Inferior parietal cortex (tissue), 1 donor: ENCODE results near the gene TPTE2.
"Not testable (repeated sequence)": the region's sequence is repeated elsewhere in the genome, so short reads cannot be mapped to it uniquely, and the experiment has no call there.

Experiments
- DNase-seq: peaks from one replicate; pipeline ENCODE4 v3.0.0-alpha.2; 2016; ENCODE audit errors: extremely low spot score

The TPTE2 gene

GRCh38 chr13:19567820-19568534 lies 6.6 kb upstream of the TPTE2 start:
- DNase-seq: no peak

DNA sequence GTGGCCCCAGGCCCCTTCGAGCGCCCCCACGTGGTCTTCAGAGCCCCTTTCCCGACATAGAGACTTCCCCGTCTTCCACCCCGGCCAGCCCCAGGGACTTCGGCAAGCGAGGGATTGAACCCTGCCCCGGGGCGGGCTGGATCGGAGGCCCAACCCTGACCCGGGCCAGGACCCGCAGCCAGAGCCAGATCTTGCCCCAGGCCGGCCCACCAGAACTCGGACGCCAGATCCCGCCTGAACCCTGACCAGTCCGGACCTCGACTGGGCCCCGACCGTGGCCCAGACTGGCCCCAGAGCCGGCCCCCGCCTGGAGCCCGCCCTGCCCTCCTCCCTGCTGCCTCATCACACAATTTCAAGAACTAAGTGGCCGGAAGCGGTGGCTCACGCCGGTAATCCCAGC lies 253 bp upstream of the TPTE2 start:
- DNase-seq: no peak

DNA sequence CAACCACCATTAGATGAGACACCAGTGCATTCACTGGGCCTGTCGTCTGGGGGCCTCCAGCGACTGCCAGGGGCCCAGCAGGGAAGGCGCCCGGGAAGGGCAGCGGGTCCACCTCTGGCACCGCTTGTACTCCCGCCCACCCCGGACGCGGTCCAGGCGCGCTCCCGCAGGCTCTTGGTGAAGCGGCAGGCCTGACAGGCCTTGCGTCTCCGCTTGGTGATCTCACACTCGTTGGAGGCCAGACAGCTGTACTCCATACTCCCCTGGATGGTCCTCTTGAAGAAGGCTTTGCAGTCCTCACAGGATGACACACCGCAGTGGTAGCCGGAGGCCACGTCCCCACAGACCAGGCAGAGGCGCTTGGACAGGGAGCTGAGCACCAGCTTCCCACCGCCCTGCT lies 660 bp downstream of the TPTE2 start:
- DNase-seq: not testable (repeated sequence)

- DNase-seq: not testable (repeated sequence)
These were observed 1.6 kb downstream of the TPTE2 start for GRCh38 chr13:19559739-19560138.

DNA sequence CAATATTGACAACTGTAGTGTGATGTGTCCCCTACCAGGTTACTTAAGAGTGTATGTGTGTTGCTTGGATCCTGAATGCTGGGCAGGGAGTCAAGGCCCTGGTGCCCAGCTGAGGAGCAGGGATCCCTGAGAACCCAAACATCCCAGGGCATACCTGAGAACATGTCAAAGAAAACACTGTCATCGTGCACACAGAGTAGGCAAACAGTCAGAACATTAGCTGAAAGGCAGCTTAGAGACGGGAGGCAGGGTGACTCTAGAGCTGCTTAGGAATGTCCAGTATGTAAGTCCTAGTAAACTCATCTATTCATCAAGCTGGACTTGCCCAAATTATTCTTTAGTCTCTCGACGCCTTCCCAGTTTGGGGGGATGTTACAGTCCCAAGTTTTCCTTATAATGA lies 4.0 kb downstream of the TPTE2 start:
- DNase-seq: not testable (repeated sequence)

- DNase-seq: not testable (repeated sequence)
These were observed 12.1 kb downstream of the TPTE2 start for GRCh38 chr13:19549245-19549644.

DNA sequence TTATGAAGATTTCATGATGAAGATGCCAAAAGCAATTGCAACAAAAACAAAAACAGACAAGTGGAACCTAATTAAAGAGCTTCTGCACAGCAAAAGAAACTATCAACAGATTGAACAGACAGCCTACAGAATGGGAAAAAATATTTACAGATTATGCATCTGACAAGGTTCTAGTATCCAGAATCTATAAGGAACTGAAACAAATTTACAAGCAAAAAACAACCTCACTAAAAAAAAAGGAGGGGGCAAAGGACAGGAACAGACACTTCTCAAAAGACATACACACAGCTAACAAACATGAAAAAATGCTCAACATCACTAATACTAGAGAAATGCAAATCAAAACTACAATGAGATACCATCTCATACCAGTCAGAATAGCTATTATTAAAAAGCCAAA lies 35.7 kb downstream of the TPTE2 start:
- not testable (repeated sequence) for DNase-seq

- DNase-seq: no peak
These were observed 42.3 kb downstream of the TPTE2 start for GRCh38 chr13:19519049-19519448.

GRCh38 chr13:19507623-19508022 lies 53.7 kb downstream of the TPTE2 start:
- not testable (repeated sequence) for DNase-seq

DNA sequence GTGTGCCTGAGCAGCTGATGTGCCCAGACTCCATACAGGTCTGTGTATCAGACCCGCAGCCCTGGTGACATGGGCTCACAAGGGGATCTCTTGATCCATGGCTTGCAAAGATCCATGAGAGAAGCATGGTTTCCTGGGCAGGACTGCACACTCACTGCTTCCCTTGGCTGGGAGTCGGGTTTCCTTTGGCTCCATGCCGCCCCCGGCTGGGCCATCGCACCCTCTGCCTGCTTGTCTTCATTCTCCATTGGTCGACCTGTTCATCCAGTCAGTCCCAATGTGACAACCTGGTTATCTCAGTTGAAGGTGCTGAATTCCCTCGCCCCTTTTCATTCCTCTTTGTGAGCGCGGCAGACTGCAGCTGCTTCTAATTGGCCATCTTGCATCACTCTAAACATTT lies 101.2 kb downstream of the TPTE2 start:
- DNase-seq: not testable (repeated sequence)

GRCh38 chr13:19439056-19439686 lies 122.2 kb downstream of the TPTE2 start:
- peak; percentile 4 for DNase-seq

DNA sequence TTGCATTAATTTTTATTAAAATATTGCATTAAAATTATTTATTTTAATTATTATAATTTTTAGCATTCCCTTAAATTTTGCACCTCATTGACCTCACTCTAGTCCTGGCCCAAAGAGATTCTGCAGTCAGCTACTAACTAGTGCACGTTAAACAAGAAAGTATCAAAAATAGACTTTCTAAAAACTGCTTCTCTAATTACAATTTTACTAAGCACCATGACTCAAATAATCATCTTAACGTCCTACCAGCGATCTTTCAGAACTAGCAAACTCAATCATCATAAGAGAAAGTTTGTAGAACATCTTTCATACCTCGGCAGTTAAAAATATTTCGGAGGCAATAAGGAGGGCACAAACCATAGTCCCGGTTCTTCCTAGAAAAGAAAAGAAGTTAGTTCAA lies 123.6 kb downstream of the TPTE2 start:
- not testable (repeated sequence) for DNase-seq

DNA sequence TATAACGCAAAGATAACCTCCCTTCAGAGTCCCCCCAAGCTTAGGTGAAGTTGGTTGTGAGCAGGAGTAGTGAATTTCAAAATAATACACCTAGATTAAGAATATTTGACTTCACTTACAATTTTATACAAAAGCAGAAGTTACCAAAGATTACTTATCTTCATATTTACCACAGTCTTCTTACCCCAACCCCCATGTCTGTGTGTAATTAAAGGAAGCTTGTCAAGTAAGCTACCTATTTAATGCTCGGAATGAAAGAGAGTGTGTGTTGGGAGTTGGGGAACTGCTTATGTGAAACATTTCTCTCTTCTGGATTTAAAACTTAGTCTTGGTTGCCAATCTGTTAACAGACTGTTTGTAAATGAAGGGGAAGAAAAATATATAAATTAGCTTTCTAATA lies 139.1 kb downstream of the TPTE2 start:
- DNase-seq: not testable (repeated sequence)

DNA sequence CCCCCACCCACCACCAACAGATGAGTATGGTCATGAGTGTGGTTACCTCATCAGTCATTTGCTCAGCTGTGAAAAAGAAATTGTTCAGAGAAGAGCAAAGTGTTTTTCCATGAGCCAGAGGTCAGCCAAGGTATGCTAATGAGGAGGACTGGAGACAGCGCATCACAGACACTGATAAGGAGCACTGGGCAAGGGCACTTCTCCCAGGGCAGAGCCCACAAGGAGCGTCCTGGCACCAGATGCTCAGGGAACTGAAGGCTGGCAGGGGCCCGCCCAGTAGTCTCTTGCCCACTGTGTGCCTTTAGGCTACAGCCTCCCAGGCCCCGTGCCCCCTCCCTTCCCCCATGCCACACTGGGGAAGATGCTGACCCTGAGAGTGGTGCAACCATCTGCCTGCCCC lies 148.8 kb downstream of the TPTE2 start:
- not testable (repeated sequence) for DNase-seq

DNA sequence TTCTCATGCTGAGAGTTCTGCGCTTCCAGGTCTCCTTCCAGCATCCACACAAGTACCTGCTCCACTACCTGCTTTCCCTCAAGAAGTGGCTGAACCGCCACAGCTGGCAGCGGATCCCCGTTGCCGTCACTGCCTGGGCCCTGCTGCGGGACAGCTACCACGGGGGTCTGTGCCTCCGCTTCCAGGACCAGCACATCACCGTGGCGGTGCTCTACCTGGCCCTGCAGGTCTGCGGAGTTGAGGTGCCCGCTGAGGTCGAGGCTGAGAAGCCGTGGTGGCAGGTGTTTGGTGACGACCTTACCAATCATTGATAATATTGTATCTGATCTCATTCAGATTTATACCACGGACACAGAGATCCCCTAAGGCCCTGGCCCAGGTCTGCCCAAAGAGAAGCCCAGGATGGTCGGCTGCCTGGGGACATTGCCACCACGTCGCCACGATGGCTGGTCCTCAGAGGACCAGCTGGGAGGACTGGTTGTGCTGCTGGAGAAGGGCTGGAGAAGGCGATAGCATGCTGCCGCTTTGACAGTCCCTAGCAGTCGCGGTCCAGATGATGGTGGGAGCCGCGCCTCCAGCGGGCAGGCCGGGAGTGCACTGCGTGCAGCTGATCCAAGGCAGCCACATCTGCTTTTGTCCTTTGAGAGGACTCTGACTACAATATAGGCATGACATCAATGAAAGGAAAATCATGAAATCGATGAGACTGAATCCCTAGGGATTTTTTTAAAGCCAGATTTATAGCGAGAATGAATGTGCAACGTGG lies 178.4 kb downstream of the TPTE2 start:
- not testable (repeated sequence) for DNase-seq

DNA sequence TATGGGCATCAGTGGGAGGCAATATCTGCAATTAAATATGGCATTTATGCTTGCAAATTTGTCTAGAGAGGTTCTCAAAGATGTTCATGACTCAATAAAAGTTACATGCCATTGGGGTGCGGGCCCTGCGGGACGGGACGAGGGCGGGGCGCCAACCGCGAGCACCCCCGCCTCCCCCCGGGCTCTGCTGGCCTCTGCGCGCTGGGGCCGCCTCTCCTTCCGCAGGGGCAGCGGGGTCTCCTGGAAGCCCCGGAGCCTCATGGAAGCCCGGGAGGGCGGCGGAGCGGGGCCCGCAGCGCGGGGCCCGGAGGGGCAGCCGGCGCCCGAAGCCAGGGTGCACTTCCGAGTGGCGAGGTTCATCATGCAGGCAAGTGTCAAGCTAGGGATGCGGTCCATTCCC lies 179.2 kb downstream of the TPTE2 start:
- DNase-seq: no peak
